ENCODE data around the gene SMIM32.

GRCh38 chr5:136192015-136192525, 892 bp downstream of the SMIM32 start:
- TF ChIP-seq CTCF (IDR thresholded peaks at IDR 0.05) (no peak), POLR2AphosphoS5 (IDR thresholded peaks at IDR 0.05) (no peak), POLR2A (IDR thresholded peaks at IDR 0.05) (no peak), EP300 (IDR thresholded peaks at IDR 0.05) (no peak)

Data from upper lobe of left lung (tissue), 4 donors.